NCI-H774 (cell line): ENCODE results near the gene SPACA1.
"Not testable (repeated sequence)": the region's sequence is repeated elsewhere in the genome, so short reads cannot be mapped to it uniquely, and the experiment has no call there.

Source experiments
- DNase-seq: peaks from one replicate; lab custom pipeline; 2025; lab: John Stamatoyannopoulos, UW

The SPACA1 gene

GRCh38 chr6:88047510-88048150 lies at the start of gene SPACA1:
Gene SPACA1 (plus strand): TSS chr6:88047841. CDS start chr6:88047906, 65 bp downstream.
- DNase-seq, result no peak

GRCh38 chr6:88000713-88001112 lies 46.9 kb upstream of the SPACA1 start:
- no peak for DNase-seq

GRCh38 chr6:88001279-88001678 lies 46.4 kb upstream of the SPACA1 start:
- DNase-seq, result not testable (repeated sequence)

- no peak for DNase-seq
These were observed 42.9 kb upstream of the SPACA1 start for GRCh38 chr6:88004707-88005106.

GRCh38 chr6:88006557-88006956 lies 41.1 kb upstream of the SPACA1 start:
- DNase-seq, result no peak

- DNase-seq, result no peak
These were observed 39.2 kb upstream of the SPACA1 start for GRCh38 chr6:88008411-88008810.

- DNase-seq, result no peak
These were observed 38.8 kb upstream of the SPACA1 start for GRCh38 chr6:88008831-88009231.

GRCh38 chr6:88013015-88013414 lies 34.6 kb upstream of the SPACA1 start:
- DNase-seq, result no peak

- no peak for DNase-seq
These were observed 34.1 kb upstream of the SPACA1 start for GRCh38 chr6:88013554-88013953.

- no peak for DNase-seq
These were observed 27.2 kb upstream of the SPACA1 start for GRCh38 chr6:88020439-88020838.

GRCh38 chr6:88024696-88025095 lies 22.9 kb upstream of the SPACA1 start:
- no peak for DNase-seq

- no peak for DNase-seq
These were observed 16.1 kb upstream of the SPACA1 start for GRCh38 chr6:88031550-88031949.

GRCh38 chr6:88044530-88044929 lies 3.1 kb upstream of the SPACA1 start:
- DNase-seq, result no peak

GRCh38 chr6:88045521-88046136 lies 2.0 kb upstream of the SPACA1 start:
- no peak for DNase-seq

- DNase-seq, result peak; percentile 14
These were observed 937 bp downstream of the SPACA1 start for GRCh38 chr6:88048578-88048977.

- DNase-seq, result no peak
These were observed 2.6 kb downstream of the SPACA1 start for GRCh38 chr6:88050140-88050818.

- DNase-seq, result no peak
These were observed 11.6 kb downstream of the SPACA1 start for GRCh38 chr6:88059191-88059590.

- no peak for DNase-seq
These were observed 14.7 kb downstream of the SPACA1 start for GRCh38 chr6:88062376-88062775.

- no peak for DNase-seq
These were observed 24.8 kb downstream of the SPACA1 start for GRCh38 chr6:88072462-88072861.

GRCh38 chr6:88074791-88075190 lies 27.1 kb downstream of the SPACA1 start:
- no peak for DNase-seq

- DNase-seq, result no peak
These were observed 29.7 kb downstream of the SPACA1 start for GRCh38 chr6:88077305-88077704.

GRCh38 chr6:88086792-88087191 lies 39.2 kb downstream of the SPACA1 start:
- DNase-seq, result no peak

GRCh38 chr6:88089708-88090107 lies 42.1 kb downstream of the SPACA1 start:
- DNase-seq, result no peak
